Measurements from ENCODE around the gene PTPRD. TPM values are rescaled to one million over a fixed set of nuclear protein-coding genes. Genes with fewer than 3 reads are reported as not detected.

The PTPRD gene
- total RNA-seq, 3 donors from 2014 or later (not counting 1 experiment from before 2014, with no cell fraction given): 0.05 to 0.68 TPM; not detected in 1

GRCh38 chr9:10048994-10049393 is 563.8 kb downstream of the PTPRD start:
- no peaks in the 10 kb centered on the region for H3K27me3 Mint-ChIP-seq (ENCODE audit: low read depth in 2 of 2)
- H3K4me3 Mint-ChIP-seq: no peak overlapping the region

GRCh38 chr9:10045598-10045997 is 567.2 kb downstream of the PTPRD start:
- ATAC-seq: no peak

More at GRCh38 chr9:10048994-10049393, 563.8 kb downstream of the PTPRD start:
- intact Hi-C loops (cut with micrococcal nuclease): no loop called here
- H3K4me3 ChIP-seq (ENCODE audit: low read length): no peak overlapping the region
- ATAC-seq: no peak
- no peak overlapping the region for H3K27ac ChIP-seq (ENCODE audit: low read length)
- H3K9me3 Mint-ChIP-seq: peaks cover 5 to 11% of the 10 kb centered on the region in 2 donors
- H3K9me3 ChIP-seq (ENCODE audit: control insufficient read depth, insufficient read depth, low read length): no peaks in the 10 kb centered on the region
- DNase-seq: no peak
- H3K36me3 Mint-ChIP-seq: no peaks in the 10 kb centered on the region
- H3K27ac Mint-ChIP-seq: no peak overlapping the region
- no peaks in the 10 kb centered on the region for H3K27me3 ChIP-seq (ENCODE audit: control insufficient read depth, insufficient read depth, low read length)
- H3K4me1 Mint-ChIP-seq: no peaks in the 10 kb centered on the region
- no peak for TF ChIP-seq CTCF (IDR thresholded peaks at IDR 0.05)
- no peaks in the 10 kb centered on the region for H3K36me3 ChIP-seq (ENCODE audit: control insufficient read depth, insufficient read depth, low read length)
- whole genome bisulfite sequencing (ENCODE audit: insufficient coverage): 95% methylated on average over 3 of the region's 3 CpGs
- H3K4me1 ChIP-seq (ENCODE audit: control insufficient read depth, insufficient read depth, low read length): no peaks in the 10 kb centered on the region

GRCh38 chr9:10041726-10042229 is 571.0 kb downstream of the PTPRD start:
- Histone ChIP-seq H3K36me3 (ENCODE audit: control insufficient read depth, insufficient read depth, low read length) (no peaks in the 10 kb centered on the region), H3K4me3 (ENCODE audit: low read length) (no peak overlapping the region), H3K27me3 (ENCODE audit: control insufficient read depth, insufficient read depth, low read length) (no peaks in the 10 kb centered on the region), H3K27ac (ENCODE audit: low read length) (no peak overlapping the region), H3K9me3 (ENCODE audit: control insufficient read depth, insufficient read depth, low read length) (no peaks in the 10 kb centered on the region), H3K4me1 (ENCODE audit: control insufficient read depth, insufficient read depth, low read length) (no peaks in the 10 kb centered on the region)
- WGBS (ENCODE audit: insufficient coverage): 79% methylated on average over 2 of the region's 2 CpGs
- no peak for TF ChIP-seq CTCF (IDR thresholded peaks at IDR 0.05)
- no peaks in the 10 kb centered on the region for H3K27me3 Mint-ChIP-seq (ENCODE audit: low read depth in 2 of 2)
- no peak for DNase-seq
- no peaks in the 10 kb centered on the region for H3K36me3 Mint-ChIP-seq
- no peaks in the 10 kb centered on the region for H3K4me1 Mint-ChIP-seq
- no peak overlapping the region for H3K27ac Mint-ChIP-seq
- ATAC-seq: no peak
- peaks cover 6% of the 10 kb centered on the region in 2 donors for H3K9me3 Mint-ChIP-seq
- intact Hi-C loops (cut with micrococcal nuclease): no loop called here
- no peak overlapping the region for H3K4me3 Mint-ChIP-seq

More at GRCh38 chr9:10045598-10045997, 567.2 kb downstream of the PTPRD start:
- no peaks in the 10 kb centered on the region for H3K36me3 Mint-ChIP-seq
- H3K4me3 ChIP-seq (ENCODE audit: low read length): no peak overlapping the region
- no peaks in the 10 kb centered on the region for H3K27me3 ChIP-seq (ENCODE audit: control insufficient read depth, insufficient read depth, low read length)
- no peaks in the 10 kb centered on the region for H3K4me1 Mint-ChIP-seq
- no peaks in the 10 kb centered on the region for H3K36me3 ChIP-seq (ENCODE audit: control insufficient read depth, insufficient read depth, low read length)
- H3K27me3 Mint-ChIP-seq (ENCODE audit: low read depth in 2 of 2): no peaks in the 10 kb centered on the region
- intact Hi-C loops (cut with micrococcal nuclease): no loop called here
- peaks cover 0 to 8% of the 10 kb centered on the region in 2 donors for H3K9me3 Mint-ChIP-seq
- no peaks in the 10 kb centered on the region for H3K9me3 ChIP-seq (ENCODE audit: control insufficient read depth, insufficient read depth, low read length)
- no peaks in the 10 kb centered on the region for H3K4me1 ChIP-seq (ENCODE audit: control insufficient read depth, insufficient read depth, low read length)
- TF ChIP-seq CTCF (IDR thresholded peaks at IDR 0.05): no peak
- no CpG with 5 or more reads among the region's 2 CpGs for WGBS (ENCODE audit: insufficient coverage)
- no peak overlapping the region for H3K27ac Mint-ChIP-seq
- no peak overlapping the region for H3K4me3 Mint-ChIP-seq
- H3K27ac ChIP-seq (ENCODE audit: low read length): no peak overlapping the region
- no peak for DNase-seq

- no peaks in the 10 kb centered on the region for H3K9me3 ChIP-seq (ENCODE audit: control insufficient read depth, insufficient read depth, low read length)
- intact Hi-C loops (cut with micrococcal nuclease): no loop called here
- Mint-ChIP-seq H3K27me3 (ENCODE audit: low read depth in 2 of 2) (no peaks in the 10 kb centered on the region), H3K9me3 (peaks cover 9 to 20% of the 10 kb centered on the region in 2 donors), H3K4me1 (no peaks in the 10 kb centered on the region), H3K4me3 (no peak overlapping the region), H3K36me3 (no peaks in the 10 kb centered on the region), H3K27ac (no peak overlapping the region)
- no peaks in the 10 kb centered on the region for H3K36me3 ChIP-seq (ENCODE audit: control insufficient read depth, insufficient read depth, low read length)
- no peak for TF ChIP-seq CTCF (IDR thresholded peaks at IDR 0.05)
- no peaks in the 10 kb centered on the region for H3K4me1 ChIP-seq (ENCODE audit: control insufficient read depth, insufficient read depth, low read length)
- no peak overlapping the region for H3K4me3 ChIP-seq (ENCODE audit: low read length)
- no peak overlapping the region for H3K27ac ChIP-seq (ENCODE audit: low read length)
- WGBS (ENCODE audit: insufficient coverage): 93% methylated on average over 1 of the region's 2 CpGs
- DNase-seq: no peak
- no peak for ATAC-seq
- H3K27me3 ChIP-seq (ENCODE audit: control insufficient read depth, insufficient read depth, low read length): no peaks in the 10 kb centered on the region
These were observed 576.7 kb downstream of the PTPRD start for GRCh38 chr9:10036095-10036494.
